Lung (tissue), 12 donors: ENCODE results near the gene MACROD1. TPM values are rescaled to one million over a fixed set of nuclear protein-coding genes. Genes with fewer than 3 reads are reported as not detected.
A peak's percentile ranks its signal among the peaks of the same experiment; 100 is the strongest.

Source experiments
- ATAC-seq: fragments of 200-7000 bp; cut with Tn5 transposase; one replicate; pipeline ENCODE4 v1.9.1; 2020; ENCODE audit warnings: moderate number of reproducible peaks; ENCODE audit not compliant: insufficient read depth, low FRiP score
- DNase-seq, 3 donors: peaks; one replicate each; pipeline ENCODE4 v3.0.0-alpha.2; 2013 to 2017
- H3K27ac ChIP-seq, 2 donors: one replicate each; pipeline ENCODE4 v1.5.1; 2013; ENCODE audit warnings: mild to moderate bottlenecking in 2 of 2, moderate library complexity in 2 of 2, control low read depth in 1 of 2, inconsistent platforms in 1 of 2, low read depth in 1 of 2, low read length in 1 of 2
- H3K27me3 ChIP-seq, 3 donors: one replicate each; pipeline ENCODE4 v1.5.1; 2013; ENCODE audit warnings: low read length in 2 of 3; ENCODE audit not compliant: control insufficient read depth in 3 of 3, insufficient read depth in 3 of 3
- H3K36me3 ChIP-seq, 4 donors: one replicate each; pipeline ENCODE4 v1.5.1; 2013; ENCODE audit warnings: low read length in 4 of 4, mild to moderate bottlenecking in 1 of 4, moderate library complexity in 1 of 4; ENCODE audit not compliant: control insufficient read depth in 4 of 4, insufficient read depth in 4 of 4
- H3K4me1 ChIP-seq, 5 donors: one replicate each; pipeline ENCODE4 v1.5.1; 2013; ENCODE audit warnings: low read length in 5 of 5, mild to moderate bottlenecking in 2 of 5, moderate library complexity in 1 of 5; ENCODE audit not compliant: control insufficient read depth in 5 of 5, insufficient read depth in 5 of 5
- H3K4me3 ChIP-seq: one replicate; pipeline ENCODE4 v1.5.1; 2013; ENCODE audit warnings: mild to moderate bottlenecking, control low read depth, moderate library complexity
- H3K9ac ChIP-seq, 2 donors: one replicate each; pipeline ENCODE4 v1.5.1; 2013; ENCODE audit warnings: low read length in 2 of 2, control low read depth in 1 of 2; ENCODE audit not compliant: insufficient read depth in 1 of 2
- H3K9me3 ChIP-seq, 4 donors: one replicate each; pipeline ENCODE4 v1.5.1; 2013; ENCODE audit warnings: low read length in 3 of 4, mild to moderate bottlenecking in 1 of 4, moderate library complexity in 1 of 4; ENCODE audit not compliant: control insufficient read depth in 4 of 4, insufficient read depth in 3 of 4
- CTCF ChIP-seq: IDR thresholded peaks from 2 replicates; pipeline ENCODE4 v1.5.1; 2012; ENCODE audit warnings: mild to moderate bottlenecking; ENCODE audit errors: control extremely low read depth, extremely low read depth
- WGBS, 2 donors: extraction: QIAGEN DNeasy Blood & Tissue Kit; methylation state at CpG; one replicate each; pipeline ENCODE4 v1.1.7; 2013; 5-methylcytosine and 5-hydroxymethylcytosine counted together
- polyA plus RNA-seq, 2 donors: library from polyadenylated mRNA; stranded (reverse); fragments of 200-250 nt; gene quantifications; one replicate each; pipeline ENCODE4 v1.2.1, GENCODE V29; 2013
- total RNA-seq, 2 donors: library from RNA; depleted of rRNA in 1 of 2; stranded (reverse); fragments of >200 nt in 1 of 2; gene quantifications; one replicate each; pipeline ENCODE4 v1.2.1, GENCODE V29; 2014 to 2021
- donor health status: control.
- donor health status: control.
- donor health status: Bipolar disorder and iron deficiency.
- donor health status: healthy.
- donor health status: DM: yes; HTN: yes; CAD: no.

Gene MACROD1
- total and polyA plus RNA-seq, 4 donors, result 9.9 to 70.0 (median 19.0) TPM

- Histone ChIP-seq H3K27me3 (no peaks in the 10 kb centered on the region), H3K36me3 (peaks cover 0 to 26% (median 3%) of the 10 kb centered on the region in 4 donors), H3K9me3 (peaks cover 0 to 2% (median 0%) of the 10 kb centered on the region in 4 donors), H3K4me3 (no peak overlapping the region), H3K4me1 (peaks cover 0 to 22% (median 0%) of the 10 kb centered on the region in 5 donors), H3K9ac (peak overlapping the region in 1 of 2 donors; percentile 19), H3K27ac (no peak overlapping the region)
- TF ChIP-seq CTCF, result no peak
- no peak for ATAC-seq
- 88% methylated on average over 8 of the region's 8 CpGs for WGBS, 2 donors
- no peak for DNase-seq
Observed at GRCh38 chr11:64209563-64209843, 43.6 kb upstream of the MACROD1 start.

- no peak for ATAC-seq
- 74 to 81% methylated on average over 18 of the region's 18 CpGs for WGBS, 2 donors
- peaks cover 0 to 30% (median 5%) of the 10 kb centered on the region in 4 donors for H3K36me3 ChIP-seq
- H3K4me1 ChIP-seq, result peaks cover 0 to 26% (median 0%) of the 10 kb centered on the region in 5 donors
- peaks cover 0 to 2% (median 0%) of the 10 kb centered on the region in 4 donors for H3K9me3 ChIP-seq
- no peak overlapping the region for H3K4me3 ChIP-seq
- no peak overlapping the region for H3K9ac ChIP-seq
- TF ChIP-seq CTCF, result no peak
- no peaks in the 10 kb centered on the region for H3K27me3 ChIP-seq
- H3K27ac ChIP-seq, result peak overlapping the region in 1 of 2 donors; percentile 96
- no peak for DNase-seq
Observed at GRCh38 chr11:64208796-64209562, 43.1 kb upstream of the MACROD1 start.

GRCh38 chr11:64208086-64208795 lies 42.3 kb upstream of the MACROD1 start:
- peaks cover 5 to 35% (median 9%) of the 10 kb centered on the region in 4 donors for H3K36me3 ChIP-seq
- peak overlapping the region; percentile 32 for H3K4me3 ChIP-seq
- peak overlapping the region; percentile 37 to 96 for H3K27ac ChIP-seq
- ATAC-seq, result no peak
- WGBS, 2 donors, result 62 to 73% methylated on average over 23 of the region's 23 CpGs
- H3K9ac ChIP-seq, result no peak overlapping the region
- no peaks in the 10 kb centered on the region for H3K27me3 ChIP-seq
- peaks cover 0 to 2% (median 0%) of the 10 kb centered on the region in 4 donors for H3K9me3 ChIP-seq
- DNase-seq, result no peak
- H3K4me1 ChIP-seq, result peaks cover 0 to 27% (median 0%) of the 10 kb centered on the region in 5 donors
- TF ChIP-seq CTCF, result no peak
